Prostate gland (tissue), 2 donors: ENCODE data around the gene NRF1. TPM values are rescaled to one million over a fixed set of nuclear protein-coding genes. Genes with fewer than 3 reads are reported as not detected.

Source experiments
- DNase-seq: peaks from one replicate; pipeline ENCODE4 v3.0.0-alpha.2; 2019; ENCODE audit warnings: low spot score
- H3K27ac ChIP-seq, 2 donors: fragments of 200-600 bp; sonication (generic); 2 replicates each; pipeline ENCODE4 v1.5.1; 2017 to 2019
- H3K27me3 ChIP-seq: fragments of 200-600 bp; sonication (generic); replicated peaks from 2 replicates; pipeline ENCODE4 v1.5.1; 2019; ENCODE audit not compliant: insufficient read depth
- H3K36me3 ChIP-seq, 2 donors: fragments of 200-600 bp; sonication (generic); 1 replicate in 1 of 2; 2 replicates in 1 of 2; pipeline versions ENCODE4 v1.5.1 to v1.8.1; 2017 to 2019
- H3K4me1 ChIP-seq: fragments of 200-600 bp; sonication (generic); replicated peaks from 2 replicates; pipeline ENCODE4 v1.5.1; 2019
- H3K4me3 ChIP-seq, 2 donors: fragments of 200-600 bp; sonication (generic); 2 replicates each; pipeline ENCODE4 v1.5.1; 2017 to 2019
- H3K9me3 ChIP-seq: fragments of 200-600 bp; sonication (generic); 2 replicates; pipeline ENCODE4 v1.5.1; 2017
- CTCF ChIP-seq, 4 experiments: fragments of 200-600 bp in 2 of 4; fragments of 450-650 bp in 2 of 4; sonication (generic) in 2 of 4; IDR thresholded peaks; 1 replicate in 3 of 4; 2 replicates in 1 of 4; pipeline ENCODE4 v1.5.1; 2016 to 2019; ENCODE audit warnings: antibody characterized with exemption in 4 of 4, mild to moderate bottlenecking in 2 of 4, moderate library complexity in 2 of 4
- POLR2A ChIP-seq: fragments of 450-650 bp; IDR thresholded peaks from one replicate; pipeline ENCODE4 v1.6.1; 2016; ENCODE audit warnings: antibody characterized with exemption, mild to moderate bottlenecking
- POLR2AphosphoS5 ChIP-seq: sonication (generic); formaldehyde crosslinking; IDR thresholded peaks from one replicate; pipeline ENCODE4 v1.6.1; 2017; ENCODE audit warnings: antibody characterized with exemption
- WGBS: methylation state at CpG from one replicate; pipeline ENCODE4 v1.1.5; 2018; 5-methylcytosine and 5-hydroxymethylcytosine counted together
- intact Hi-C: fragments of 100-400 bp; cut with DNase I; formaldehyde crosslinking; loops from one replicate; pipeline ENCODE4 v1.14.2; 2022
- total RNA-seq, 2 donors: library from RNA; depleted of rRNA; stranded (reverse); fragments of >200 nt; gene quantifications; one replicate each; pipeline ENCODE4 v1.1.0, GENCODE V29; 2016

The NRF1 gene
- total RNA-seq, 2 donors from 2014 or later: 22.3 to 27.0 TPM

- Histone ChIP-seq H3K27ac (no peak overlapping the region), H3K4me1 (peaks cover 7% of the 10 kb centered on the region), H3K9me3 (no peaks in the 10 kb centered on the region), H3K36me3 (no peaks in the 10 kb centered on the region), H3K4me3 (no peak overlapping the region), H3K27me3 (peaks cover 1% of the 10 kb centered on the region)
- DNase-seq: no peak
- WGBS: 88% methylated on average over 12 of the region's 12 CpGs
- intact Hi-C loops: no loop called here
- no peak for TF ChIP-seq POLR2A
- TF ChIP-seq CTCF (IDR thresholded peaks at IDR 0.05): no peak
- TF ChIP-seq POLR2AphosphoS5: no peak
Measured at GRCh38 chr7:129775695-129776361, 164.3 kb downstream of the NRF1 start.

GRCh38 chr7:129776362-129776722, 164.8 kb downstream of the NRF1 start:
- peaks cover 7% of the 10 kb centered on the region for H3K4me1 ChIP-seq
- H3K36me3 ChIP-seq: no peaks in the 10 kb centered on the region
- TF ChIP-seq CTCF (IDR thresholded peaks at IDR 0.05) (no peak), POLR2AphosphoS5 (no peak), POLR2A (no peak)
- H3K27me3 ChIP-seq: peaks cover 4% of the 10 kb centered on the region
- H3K4me3 ChIP-seq: no peak overlapping the region
- DNase-seq: no peak
- H3K9me3 ChIP-seq: no peaks in the 10 kb centered on the region
- intact Hi-C loops: no loop called here
- WGBS: 100% methylated on average over 1 of the region's 1 CpG
- no peak overlapping the region for H3K27ac ChIP-seq

GRCh38 chr7:129777195-129777844, 165.8 kb downstream of the NRF1 start:
- no peak for TF ChIP-seq POLR2A
- TF ChIP-seq POLR2AphosphoS5: no peak
- TF ChIP-seq CTCF (IDR thresholded peaks at IDR 0.05): no peak
- H3K9me3 ChIP-seq: no peaks in the 10 kb centered on the region
- peaks cover 13% of the 10 kb centered on the region for H3K4me1 ChIP-seq
- DNase-seq: no peak
- H3K36me3 ChIP-seq: no peaks in the 10 kb centered on the region
- 79% methylated on average over 19 of the region's 19 CpGs for WGBS
- H3K27me3 ChIP-seq: peaks cover 12% of the 10 kb centered on the region
- H3K4me3 ChIP-seq: no peak overlapping the region
- intact Hi-C loops: no loop called here
- H3K27ac ChIP-seq: no peak overlapping the region

GRCh38 chr7:129777993-129778769, 166.7 kb downstream of the NRF1 start:
- 48% methylated on average over 42 of the region's 45 CpGs for WGBS
- DNase-seq: no peak
- Histone ChIP-seq H3K27me3 (peaks cover 16% of the 10 kb centered on the region), H3K27ac (no peak overlapping the region), H3K9me3 (no peaks in the 10 kb centered on the region), H3K36me3 (no peaks in the 10 kb centered on the region), H3K4me3 (peak overlapping the region in 1 of 2 donors; percentile 53), H3K4me1 (peaks cover 13% of the 10 kb centered on the region)
- intact Hi-C loops: no loop called here
- TF ChIP-seq POLR2AphosphoS5 (no peak), CTCF (IDR thresholded peaks at IDR 0.05) (no peak), POLR2A (no peak)
